Measurements from ENCODE around the gene GSE1. TPM values are rescaled to one million over a fixed set of nuclear protein-coding genes. Genes with fewer than 3 reads are reported as not detected.

Gene GSE1
- total and polyA plus RNA-seq, 2 of the 13 experiments (the other 11 are each of a cell fraction or from before 2014, with no cell fraction given): 16.1 to 31.2 TPM

GRCh38 chr16:85636234-85636812, 23.2 kb downstream of the GSE1 start:
- Histone ChIP-seq H2AFZ (ENCODE audit: low read length) (no peak overlapping the region), H3K4me1 (ENCODE audit: insufficient read depth, low read length) (no peaks in the 10 kb centered on the region), H3K9me3 (ENCODE audit: low read length) (no peaks in the 10 kb centered on the region), H3K4me2 (ENCODE audit: low read depth, low read length) (no peak overlapping the region), H3K27me3 (ENCODE audit: control insufficient read depth in 1 of 2, insufficient read depth in 2 of 2, low read length in 2 of 2) (no peaks in the 10 kb centered on the region), H3K27ac (ENCODE audit: extremely low read length, insufficient read depth, low read length) (no peak overlapping the region), H3K79me2 (ENCODE audit: insufficient read depth, low read length) (peaks cover 58% of the 10 kb centered on the region), H3K4me3 (replicated peaks in 1 of 3; ENCODE audit: insufficient read depth in 1 of 3, low read depth in 2 of 3, low read length in 3 of 3) (no peak overlapping the region), H3K9ac (ENCODE audit: insufficient read depth, low read depth, low read length) (no peak overlapping the region), H3K36me3 (replicated peaks in 1 of 2; ENCODE audit: control insufficient read depth in 1 of 2, insufficient read depth in 2 of 2, low read length in 2 of 2) (peaks cover 33 to 73% of the 10 kb centered on the region in 2 experiments), H4K20me1 (ENCODE audit: insufficient read depth, low read length) (peaks cover 94% of the 10 kb centered on the region; the same call in 1 of the 2 replicates)
- 97% methylated on average over 23 of the region's 27 CpGs for WGBS (ENCODE audit: low lambda C conversion rate)
- intact Hi-C loops (cut with micrococcal nuclease; ENCODE audit: unreplicated experiment) (no loop called here), in situ Hi-C loops (cut with HindIII; ENCODE audit: extremely low pct_ligation_motif_present, low pct_unique_long_range_greater_than_20kb) (no loop called here)
- ChIA-PET CTCF (ENCODE audit: low intra/inter-chr PET ratio, low total read pairs) (no interaction called here), POLR2A (no interaction called here)
- no peak for TF ChIP-seq KDM5A (IDR thresholded peaks at IDR 0.05; ENCODE audit: borderline replicate concordance, low read length)
- no peak for TF ChIP-seq ZMYM2 (CRISPR knock-in tag; IDR thresholded peaks at IDR 0.05)
- no peak for TF ChIP-seq ZNF335 (CRISPR knock-in tag; IDR thresholded peaks at IDR 0.05)
- no peak for TF ChIP-seq THRA (CRISPR knock-in tag; IDR thresholded peaks at IDR 0.05; ENCODE audit: borderline replicate concordance)
- no peak for TF ChIP-seq CSRNP2 (CRISPR knock-in tag; conservative IDR thresholded peaks at IDR 0.05; ENCODE audit: low read depth)
- no peak for TF ChIP-seq MYNN (CRISPR knock-in tag; IDR thresholded peaks at IDR 0.05; ENCODE audit: low read depth)
- 0 out of 2 replicates have a peak, but pooled peaks have one; percentile 2 for TF ChIP-seq AKAP8 (CRISPR knock-in tag; IDR thresholded peaks at IDR 0.05)
- no peak for TF ChIP-seq IRX3 (CRISPR knock-in tag; IDR thresholded peaks at IDR 0.05; ENCODE audit: borderline replicate concordance, low read depth)
- TF ChIP-seq ARNT2 (CRISPR knock-in tag; IDR thresholded peaks at IDR 0.05; ENCODE audit: low read depth): no peak
- no peak for TF ChIP-seq CBX5 (CRISPR knock-in tag; IDR thresholded peaks at IDR 0.05; ENCODE audit: borderline replicate concordance)
- peak; percentile 2 for TF ChIP-seq AGO2 (optimal IDR thresholded peaks at IDR 0.05; ENCODE audit: low read depth, low read length)
- TF ChIP-seq CC2D1A (CRISPR knock-in tag; IDR thresholded peaks at IDR 0.05): no peak
- TF ChIP-seq ZNF549 (CRISPR knock-in tag; IDR thresholded peaks at IDR 0.05): no peak
- TF ChIP-seq ZSCAN31 (CRISPR knock-in tag; IDR thresholded peaks at IDR 0.05; ENCODE audit: low read depth): no peak
- TF ChIP-seq MAZ (IDR thresholded peaks at IDR 0.05; ENCODE audit: borderline replicate concordance, low read depth, low read length): no peak
- TF ChIP-seq MAZ (CRISPR knock-in tag; IDR thresholded peaks at IDR 0.05; ENCODE audit: low read depth): no peak
- no peak for TF ChIP-seq ZFP91 (CRISPR knock-in tag; IDR thresholded peaks at IDR 0.05; ENCODE audit: borderline replicate concordance)
- no peak for TF ChIP-seq RBM39 (IDR thresholded peaks at IDR 0.05; ENCODE audit: low read depth, low read length, poor library complexity, severe bottlenecking)
- FAIRE-seq: no peak
- BruUV-seq (replicated peaks): no TSS peak
- DNase-seq (ENCODE audit: low spot score): no peak
- ATAC-seq: no peak
